HG03520 (cell line): ENCODE data around the gene DTNB.
"Not testable (repeated sequence)": the region's sequence is repeated elsewhere in the genome, so short reads cannot be mapped to it uniquely, and the experiment has no call there.

ENCODE experiments used
- ATAC-seq: cut with Tn5 transposase; IDR thresholded peaks from one replicate; pipeline ENCODE4 v1.9.1; 2021; ENCODE audit warnings: mild to moderate bottlenecking, moderate library complexity; ENCODE audit not compliant: unreplicated experiment

DTNB gene

DNA sequence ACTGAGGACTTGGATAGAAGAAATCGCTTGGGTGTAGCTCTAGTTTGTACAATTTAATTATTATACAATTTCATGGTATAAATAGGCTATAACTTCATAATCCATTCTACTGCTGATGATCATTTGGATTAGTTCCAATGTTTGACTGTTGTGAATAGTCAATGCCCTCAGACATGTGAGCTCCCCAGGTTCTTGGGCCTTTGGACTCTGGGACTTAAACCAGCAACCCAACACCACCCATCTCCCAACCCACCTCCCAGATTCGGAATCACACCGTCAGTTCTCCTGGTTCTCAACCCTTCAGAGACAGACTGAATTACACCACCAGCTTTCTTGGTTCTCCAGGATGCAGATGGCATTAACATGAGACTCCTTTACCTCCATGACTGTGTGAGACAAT, 247.1 kb downstream of the DTNB start:
- no peak for ATAC-seq

DNA sequence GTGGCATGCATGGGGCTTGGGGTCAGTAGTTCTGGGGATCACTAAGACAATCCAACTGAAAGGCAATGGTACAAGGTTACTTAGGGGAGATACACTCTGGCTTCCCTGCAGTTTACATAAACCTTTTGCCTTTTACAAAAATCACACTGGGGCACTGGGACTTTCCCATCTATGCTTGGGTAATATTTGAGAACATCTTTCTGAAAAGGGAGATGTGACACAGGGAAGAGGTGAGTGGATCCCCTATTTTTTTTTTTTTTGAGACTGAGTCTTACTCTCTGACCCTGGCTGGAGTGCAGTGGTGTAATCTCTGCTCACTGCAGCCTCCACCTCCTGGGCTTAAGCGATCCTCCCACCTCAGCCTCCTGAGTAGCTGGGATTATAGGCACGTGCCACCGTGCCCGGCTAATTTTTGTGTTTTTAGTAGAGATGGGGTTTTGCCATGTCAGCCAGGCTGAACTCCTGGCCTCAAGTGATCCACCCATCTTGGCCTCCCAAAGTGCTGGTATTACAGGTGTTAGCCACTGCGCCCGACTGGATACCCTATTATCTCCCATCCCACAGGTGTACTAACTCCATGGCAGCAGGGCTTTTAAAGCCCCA, 248.8 kb downstream of the DTNB start:
- no peak for ATAC-seq

DNA sequence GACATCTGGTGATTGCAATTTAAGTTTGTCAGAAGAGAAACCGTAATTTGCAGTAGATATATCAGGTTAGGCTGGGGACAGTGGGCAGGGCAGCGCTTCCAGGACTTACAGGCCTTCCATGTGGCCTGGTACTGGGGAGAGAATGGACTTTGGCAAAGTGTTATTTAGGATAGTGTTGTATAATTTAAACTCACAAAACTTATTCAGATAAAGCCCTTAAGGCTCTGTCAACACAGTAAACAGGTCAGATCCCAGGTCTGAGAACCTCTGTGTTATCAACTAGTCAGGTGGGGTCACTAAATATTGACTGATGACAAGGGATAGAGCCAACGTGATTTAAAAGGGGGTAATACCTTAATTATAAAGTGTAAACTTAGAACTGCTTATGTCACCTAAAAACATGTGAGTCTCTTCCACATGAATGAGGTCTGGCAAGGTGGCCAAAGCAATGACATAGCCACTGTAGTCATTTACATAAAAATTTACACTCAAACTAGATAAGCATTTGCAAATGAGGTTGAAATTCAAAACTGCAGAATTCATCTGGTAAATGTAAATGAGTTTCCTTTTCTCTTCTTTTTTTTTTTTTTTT, 251.5 kb downstream of the DTNB start:
- no peak for ATAC-seq

DNA sequence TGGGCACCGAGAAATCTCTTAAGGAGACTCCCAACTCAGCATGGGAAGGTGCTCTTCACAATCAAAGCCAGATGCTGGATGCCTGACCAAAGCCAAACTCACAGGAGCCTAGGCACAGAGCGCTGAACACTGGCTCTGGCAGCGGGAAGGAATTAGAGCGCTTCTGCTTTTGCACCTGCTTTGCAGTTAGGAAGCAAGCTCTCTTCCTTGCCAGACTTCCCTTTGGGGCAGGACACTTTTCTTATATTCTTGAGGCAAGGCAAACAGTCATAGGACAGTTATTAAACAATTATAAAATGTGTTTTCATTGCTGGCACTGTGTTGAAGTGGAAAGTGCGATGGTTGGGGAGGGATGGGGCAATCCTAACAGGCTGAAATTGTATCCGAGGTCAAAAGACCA, 252.1 kb downstream of the DTNB start:
- ATAC-seq, result no peak

DNA sequence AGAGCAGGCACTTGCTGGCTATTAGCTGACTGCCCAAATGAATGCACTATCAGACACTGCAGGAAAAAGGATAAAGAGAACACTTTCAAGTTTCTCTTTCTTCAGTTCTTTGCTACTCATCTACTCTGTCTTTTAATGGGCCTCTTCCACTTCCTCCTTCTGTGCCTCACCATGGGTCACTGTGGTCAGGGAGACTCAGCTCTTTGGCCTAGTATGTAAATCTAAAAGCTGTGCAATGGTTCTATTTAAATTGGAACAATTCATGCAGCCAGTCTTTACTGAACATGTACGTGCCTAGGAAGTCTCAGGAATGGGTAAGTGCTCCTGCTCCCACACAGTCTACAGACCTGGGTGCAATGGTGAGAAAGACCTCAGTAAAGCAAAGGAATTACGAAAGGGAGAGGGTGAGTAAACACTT, 252.5 kb downstream of the DTNB start:
- no peak for ATAC-seq

DNA sequence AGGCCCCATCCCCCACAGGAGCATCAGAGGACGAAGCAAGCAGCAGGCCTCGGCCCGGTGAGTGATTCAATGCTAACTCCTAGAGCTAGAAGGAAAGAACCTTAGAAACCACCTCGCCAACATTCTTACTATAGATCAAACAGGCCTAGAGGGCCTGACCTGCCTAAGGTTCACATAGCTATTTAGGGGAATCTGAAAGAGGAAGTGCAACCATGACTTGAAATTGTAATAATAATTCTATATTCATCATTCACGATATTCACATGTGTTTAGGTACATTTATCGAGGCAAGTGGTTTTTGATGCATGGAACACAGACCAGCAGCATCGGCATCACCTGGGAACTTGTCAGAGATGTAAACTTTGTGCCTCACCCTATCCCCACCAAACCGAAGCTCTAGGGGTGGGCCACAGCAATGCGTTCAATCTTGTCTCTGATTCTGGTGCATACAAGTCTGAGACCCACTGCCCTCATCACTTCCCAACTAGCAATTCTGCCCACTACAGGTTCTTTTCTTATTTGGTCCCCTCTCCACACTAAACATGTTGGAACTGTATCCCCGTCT, 253.6 kb downstream of the DTNB start:
- peak; percentile 64 for ATAC-seq

DNA sequence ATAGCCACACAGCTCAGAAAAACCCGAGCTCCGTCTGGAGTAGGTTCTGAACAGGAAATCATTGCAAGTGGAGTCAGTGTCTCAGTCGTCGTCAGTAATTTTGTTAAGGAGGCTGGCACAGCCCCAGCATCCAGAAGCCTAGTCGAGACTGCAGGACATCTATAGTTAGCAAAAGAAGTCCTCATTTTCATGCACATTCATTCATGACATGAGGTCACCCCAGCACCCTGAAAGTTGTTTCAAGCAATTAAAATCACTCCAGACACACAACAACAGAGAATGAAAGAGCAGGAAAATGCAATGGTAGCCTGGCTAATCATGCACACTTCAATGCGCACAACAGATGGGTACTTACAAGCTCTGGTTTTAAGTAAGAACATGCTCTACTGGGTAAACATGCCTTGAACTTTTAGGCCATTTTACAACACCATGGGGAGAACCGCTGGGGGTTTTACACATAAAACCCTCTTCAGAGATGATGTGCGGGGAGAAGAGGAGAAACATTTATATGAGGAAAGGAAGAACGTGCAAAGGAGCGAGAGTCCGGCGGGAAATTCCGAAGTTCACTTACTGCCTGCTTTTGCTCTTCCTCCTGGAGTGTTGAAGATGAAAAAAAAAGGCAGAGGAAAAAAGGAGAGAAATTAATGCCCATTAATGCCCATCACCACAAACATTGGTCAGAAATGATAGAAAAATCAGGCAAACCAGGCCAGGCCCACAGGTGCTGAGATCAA, 254.3 kb downstream of the DTNB start:
- ATAC-seq, result no peak

DNA sequence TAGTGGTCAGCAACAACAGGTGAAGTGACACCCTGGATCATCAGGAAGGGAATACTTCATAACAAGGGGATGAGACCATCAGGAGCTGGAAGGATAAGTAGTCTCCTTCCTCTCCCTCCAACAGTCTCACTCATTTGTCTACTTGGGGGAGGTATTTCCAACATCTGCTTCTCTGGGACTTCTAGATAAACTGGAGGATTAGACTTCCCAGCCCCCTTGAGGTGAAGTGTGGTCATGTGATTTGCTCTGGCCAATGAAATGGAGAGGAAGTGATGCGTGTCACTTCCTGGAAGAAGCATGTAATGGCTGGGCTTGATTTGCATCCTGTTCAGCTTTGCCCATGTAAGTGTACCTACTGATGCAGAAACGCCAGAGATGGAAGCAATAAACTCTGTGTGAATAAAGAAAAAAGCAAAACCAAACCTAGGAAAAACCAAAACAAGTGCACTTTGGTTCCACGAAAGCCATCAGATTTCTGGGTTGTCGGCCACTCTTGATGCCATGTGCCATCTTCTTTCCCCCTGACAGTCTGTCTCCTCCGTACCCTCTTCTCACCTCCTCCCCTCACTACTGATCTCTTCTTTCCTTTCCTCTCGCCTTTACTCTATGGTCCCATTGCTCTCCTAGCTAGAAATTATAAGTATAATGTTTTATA, 255.5 kb downstream of the DTNB start:
- ATAC-seq, result no peak

DNA sequence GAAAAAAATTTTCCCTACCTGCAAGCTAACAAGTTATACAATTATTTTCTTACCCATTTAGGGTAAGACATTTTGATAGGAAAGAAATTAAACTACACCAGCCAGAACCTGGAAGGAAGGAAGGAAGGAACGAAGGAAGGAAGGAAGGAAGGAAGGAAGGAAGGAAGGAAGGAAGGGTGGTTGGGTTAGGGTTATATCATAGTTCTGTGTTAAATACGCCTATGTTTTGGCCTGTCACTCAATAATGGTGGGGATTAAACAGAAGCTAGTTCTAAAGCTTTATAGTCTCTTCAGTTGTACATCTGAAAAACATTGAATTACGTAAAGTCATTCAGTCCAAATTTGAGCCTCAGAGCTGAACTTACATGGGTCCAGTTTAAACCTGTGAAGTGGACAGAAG, 256.7 kb downstream of the DTNB start:
- no peak for ATAC-seq

DNA sequence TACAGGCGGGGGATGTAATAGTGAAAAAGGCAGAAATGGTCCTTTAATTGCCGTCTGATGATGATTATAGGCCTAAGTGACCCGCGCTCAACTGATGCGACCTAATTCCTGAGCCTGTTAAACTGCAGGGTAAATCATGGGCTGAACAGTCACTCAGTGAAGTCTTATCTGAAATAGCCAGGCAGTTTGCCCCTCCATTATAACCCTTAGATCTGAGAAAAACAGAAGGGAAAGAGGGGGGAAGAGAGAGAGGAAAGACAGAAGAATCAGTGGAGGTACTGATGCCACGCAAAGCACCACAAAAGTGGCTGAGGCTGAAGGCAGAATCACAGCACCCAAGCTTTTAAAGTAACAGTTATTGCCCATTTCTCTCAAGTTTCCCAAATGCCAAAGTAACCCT, 258.6 kb downstream of the DTNB start:
- no peak for ATAC-seq

DNA sequence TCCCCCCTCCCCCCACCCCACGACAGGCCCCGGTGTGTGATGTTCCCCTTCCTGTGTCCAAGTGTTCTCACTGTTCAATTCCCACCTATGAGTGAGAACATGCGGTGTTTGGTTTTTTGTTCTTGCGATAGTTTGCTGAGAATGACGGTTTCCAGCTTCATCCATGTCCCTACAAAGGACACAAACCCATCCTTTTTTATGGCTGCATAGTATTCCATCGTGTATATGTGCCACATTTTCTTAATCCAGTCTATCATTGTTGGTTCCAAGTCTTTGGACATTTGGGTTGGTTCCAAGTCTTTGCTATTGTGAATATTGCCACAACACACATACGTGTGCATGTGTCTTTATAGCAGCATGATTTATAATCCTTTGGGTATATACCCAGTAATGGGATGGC, 260.0 kb downstream of the DTNB start:
- not testable (repeated sequence) for ATAC-seq

DNA sequence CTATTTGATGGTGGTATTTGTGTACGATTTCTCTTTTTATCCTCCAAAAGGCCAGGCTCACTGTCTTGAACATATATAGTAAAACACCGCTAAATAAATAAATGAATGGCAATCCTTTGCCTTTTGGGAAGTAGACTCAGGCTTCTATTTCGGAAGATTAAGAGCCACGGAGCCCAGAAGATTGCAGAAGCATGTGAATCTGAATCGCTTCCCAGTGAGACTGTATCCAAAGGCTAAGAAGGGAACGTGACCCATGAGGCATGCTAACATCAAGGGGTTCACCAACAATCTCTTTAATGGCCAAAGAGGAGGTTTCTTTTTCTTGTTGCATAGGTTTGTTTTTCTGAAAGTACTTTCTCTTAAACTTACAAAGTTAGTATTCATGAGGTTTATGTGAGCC, 261.6 kb downstream of the DTNB start:
- no peak for ATAC-seq

DNA sequence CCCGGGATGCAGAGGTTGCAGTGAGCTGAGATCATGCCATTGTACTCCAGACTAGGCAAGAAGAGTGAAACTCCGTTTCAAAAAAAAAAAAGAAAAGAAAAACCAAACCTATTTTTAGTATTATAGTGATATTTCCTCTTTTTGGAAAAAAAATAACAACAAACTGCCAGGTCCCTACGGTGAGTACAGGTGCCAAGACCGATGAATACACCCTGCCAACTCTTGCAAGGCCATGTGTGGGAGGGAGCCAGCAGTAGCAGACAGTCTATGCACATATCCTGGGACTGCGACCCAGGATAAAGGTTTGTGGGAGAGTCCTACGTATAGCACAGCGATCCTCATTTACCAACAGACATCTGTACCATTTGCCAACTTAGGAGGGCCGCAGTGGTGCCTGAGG, 262.1 kb downstream of the DTNB start:
- no peak for ATAC-seq

DNA sequence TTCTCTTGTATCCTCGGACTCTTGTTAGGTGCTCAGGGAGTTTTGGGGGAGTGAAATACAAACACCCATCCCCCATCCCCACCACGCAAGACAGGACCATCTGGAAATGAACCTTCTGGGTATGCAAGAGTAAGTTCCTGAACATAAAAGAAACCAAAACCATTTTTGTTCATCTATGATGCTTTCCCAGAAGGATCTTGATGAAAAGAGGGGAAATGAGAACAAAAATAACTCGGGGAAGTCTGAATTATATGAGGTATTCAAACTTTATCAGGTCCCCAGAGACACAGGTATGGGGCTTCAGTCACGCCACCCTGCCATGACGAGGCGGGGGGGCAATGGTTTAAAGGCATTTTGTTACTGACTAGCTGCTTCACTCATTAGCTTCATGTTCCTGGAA, 263.0 kb downstream of the DTNB start:
- ATAC-seq, result no peak

DNA sequence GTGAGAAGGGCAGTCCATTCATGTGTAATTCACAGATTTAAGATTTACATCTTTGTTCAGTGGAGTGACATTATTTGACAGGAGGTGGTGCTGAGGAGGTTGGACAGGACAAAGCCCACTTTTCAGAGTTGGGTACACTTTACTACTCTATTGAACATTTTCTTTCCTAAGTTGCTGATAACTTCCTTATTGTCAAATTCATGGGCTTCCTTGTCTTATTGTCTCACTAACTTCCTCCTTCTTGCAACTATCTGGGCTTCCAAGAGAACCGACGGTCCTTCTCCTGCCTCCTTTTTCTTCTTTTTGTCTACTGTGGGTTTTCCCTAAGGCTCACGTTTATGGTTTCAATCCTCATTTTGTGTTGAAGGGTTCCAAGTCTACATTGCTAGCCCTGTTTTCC, 263.9 kb downstream of the DTNB start:
- ATAC-seq, result no peak

DNA sequence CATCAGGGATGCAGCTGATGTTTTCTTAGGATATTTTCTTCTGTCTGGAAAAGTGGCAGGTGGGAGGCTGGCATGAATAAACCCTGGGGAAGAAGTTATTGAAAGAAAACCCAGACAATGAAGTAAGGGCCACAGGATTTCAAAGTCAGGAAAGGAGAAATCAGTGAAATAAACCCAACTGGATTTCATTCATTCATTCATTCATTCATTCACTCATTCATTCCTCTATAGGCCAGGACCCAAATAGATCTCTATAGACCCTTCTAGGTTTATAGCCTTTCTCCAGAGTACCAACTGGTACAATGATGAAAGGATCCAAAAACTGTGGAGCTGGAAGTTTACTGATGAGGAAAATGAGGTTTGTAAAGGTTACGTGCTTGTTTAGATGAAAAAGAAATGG, 264.3 kb downstream of the DTNB start:
- ATAC-seq, result no peak

DNA sequence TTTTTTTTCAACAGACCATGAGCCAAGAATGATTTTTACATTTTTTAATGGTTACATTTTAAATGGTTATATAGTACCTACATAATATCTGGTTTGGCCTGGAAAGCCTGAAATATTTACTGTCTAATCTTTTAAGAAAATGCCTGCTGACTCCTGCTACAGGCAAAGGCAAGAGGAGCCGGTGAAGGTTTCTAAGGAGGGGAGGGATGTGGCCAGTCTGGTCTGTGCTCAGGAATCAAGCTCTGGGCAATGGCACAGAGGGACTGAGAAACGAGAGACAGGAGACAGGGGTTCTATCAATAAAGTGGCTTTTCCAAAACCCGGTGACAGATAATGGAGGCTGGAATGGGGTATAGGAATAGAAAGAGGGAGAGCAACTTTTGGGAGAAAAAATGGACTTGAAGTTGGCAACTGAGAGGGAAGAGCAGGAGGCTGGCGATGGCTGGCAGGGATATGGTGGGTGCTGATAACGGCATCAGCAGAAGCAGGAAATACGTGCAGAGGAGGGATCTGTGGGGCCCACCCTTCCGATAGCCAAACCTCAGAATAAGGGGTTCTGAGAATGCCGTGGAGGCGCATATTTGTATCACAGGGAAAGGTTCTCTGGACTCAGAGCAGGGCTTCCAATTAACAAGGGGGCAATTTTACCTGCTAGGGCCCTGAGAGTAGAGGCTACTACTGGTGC, 267.6 kb downstream of the DTNB start:
- ATAC-seq, result no peak

DNA sequence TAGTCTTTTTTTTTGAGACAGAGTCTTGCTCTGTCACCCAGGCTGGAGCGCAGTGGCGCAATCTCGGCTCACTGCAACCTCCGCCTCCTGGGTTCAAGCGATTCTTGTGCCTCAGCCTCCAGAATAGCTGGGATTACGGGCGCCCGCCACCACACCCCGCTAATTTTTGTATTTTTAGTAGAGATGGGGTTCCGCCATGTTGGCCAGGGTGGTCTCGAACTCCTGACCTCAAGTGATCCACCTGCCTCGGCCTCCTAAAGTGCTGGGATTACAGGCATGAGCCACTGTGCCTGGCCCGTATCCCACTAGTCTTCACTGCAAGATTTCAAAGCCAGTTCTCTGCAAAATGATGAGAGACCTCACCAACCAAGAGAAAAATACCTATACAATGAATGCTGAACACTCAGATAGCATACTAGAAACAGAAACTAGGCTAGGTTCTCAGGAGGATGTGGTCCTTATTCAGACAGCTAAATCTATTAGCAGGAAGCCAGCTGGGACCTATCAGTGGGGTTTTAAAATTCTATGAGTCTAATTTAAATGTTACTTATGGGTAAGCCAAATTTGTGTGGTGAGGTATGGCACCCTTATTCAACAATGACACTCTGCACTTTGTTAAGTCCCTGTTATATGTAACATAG, 270.1 kb downstream of the DTNB start:
- ATAC-seq, result peak; percentile 69

DNA sequence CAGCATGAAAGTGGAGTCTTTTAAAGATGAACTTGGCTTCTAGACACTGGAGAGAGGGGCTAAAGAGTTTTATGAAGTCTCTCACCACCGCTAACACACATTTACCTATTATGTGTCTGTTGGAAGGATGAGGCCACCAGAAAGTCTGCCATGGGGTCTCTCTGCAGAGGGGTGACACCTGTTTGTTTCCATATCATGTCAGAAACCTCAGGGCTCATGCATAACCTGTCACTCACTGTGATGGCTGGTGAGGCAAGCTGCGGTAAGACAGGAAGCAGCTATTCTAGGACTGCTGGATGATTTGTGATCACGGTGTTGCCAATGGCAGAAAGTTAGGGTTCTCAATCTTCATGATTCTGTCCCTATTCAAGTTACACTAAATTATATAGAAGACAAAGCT, 270.9 kb downstream of the DTNB start:
- ATAC-seq, result peak; percentile 45

DNA sequence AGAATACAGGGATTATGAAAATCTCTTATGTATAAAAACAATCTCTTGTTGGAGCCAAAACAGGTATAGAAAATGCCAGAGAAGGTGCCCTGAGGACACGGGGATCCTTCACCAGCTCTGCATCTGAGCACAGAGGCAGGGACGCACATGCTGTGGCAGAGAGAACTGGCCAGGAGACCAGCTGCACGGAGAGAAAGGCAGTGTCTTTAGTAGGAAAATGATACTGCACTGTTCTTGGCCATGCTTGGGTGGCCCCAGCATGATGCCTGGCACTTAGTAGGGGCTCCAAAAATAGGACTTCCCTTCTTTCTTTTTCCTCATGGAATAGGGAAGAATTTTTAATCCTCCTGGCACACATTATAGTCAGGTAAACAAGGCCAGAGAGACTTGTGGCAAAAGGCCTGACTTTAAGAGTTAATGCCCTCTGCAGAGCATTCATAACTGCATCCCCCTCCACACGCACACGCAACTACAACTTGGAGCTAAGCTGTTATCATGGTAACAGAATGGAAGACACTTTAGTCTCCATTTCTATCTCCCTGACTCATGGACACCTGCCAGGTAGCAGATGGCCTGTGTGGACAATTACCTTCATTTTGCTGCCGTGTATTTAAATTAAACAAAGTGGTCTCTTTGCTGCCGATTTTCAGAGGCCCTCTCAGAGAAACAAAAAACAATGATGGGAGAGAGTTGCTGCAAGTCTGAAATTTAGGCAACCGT, 271.9 kb downstream of the DTNB start:
- ATAC-seq, result no peak
